Measurements from ENCODE around the gene ZNF670. TPM values are rescaled to one million over a fixed set of nuclear protein-coding genes. Genes with fewer than 3 reads are reported as not detected.
"Not testable (repeated sequence)": the region's sequence is repeated elsewhere in the genome, so short reads cannot be mapped to it uniquely, and the experiment has no call there.

Gene ZNF670
- total RNA-seq: 1 to 10 TPM; 1.9 to 3.4 (median 2.3) TPM
- long read RNA-seq, donor 1, transcript ZNF670-201 (4 exons, 1,994 nt): major isoform, 5 of 7 reads
- long read RNA-seq, donor 1, partial matches to known transcripts: 0 of 7 reads
- long read RNA-seq, donor 1, other reads (novel, unspliced or antisense): 2 of 7 reads
- long read RNA-seq, donor 2, partial matches to known transcripts: 0 of 3 reads
- long read RNA-seq, donor 2, other reads (novel, unspliced or antisense): 0 of 3 reads

GRCh38 chr1:247078258-247079140, at the start of gene ZNF670:
Gene ZNF670 (minus strand): TSS chr1:247078811. CDS start chr1:247078596, 215 bp downstream.
- intact Hi-C loops (cut with DNase I, micrococcal nuclease): no loop called here
- TF ChIP-seq CTCF (IDR thresholded peaks at IDR 0.05): no peak
- H3K4me1 ChIP-seq (ENCODE audit: low read depth): peaks cover 15% of the 10 kb centered on the region

GRCh38 chr1:247127519-247128282, 49.1 kb upstream of the ZNF670 start:
- H3K36me3 ChIP-seq (ENCODE audit: low read depth); H3K4me1 ChIP-seq (ENCODE audit: low read depth); ATAC-seq; DNase-seq; intact Hi-C loops (cut with DNase I, micrococcal nuclease); H3K4me3 ChIP-seq: not testable (repeated sequence)
- peaks cover 28% of the 10 kb centered on the region for H3K9me3 ChIP-seq

More at GRCh38 chr1:247078258-247079140, at the start of gene ZNF670:
- Histone ChIP-seq H3K36me3 (ENCODE audit: low read depth) (no peaks in the 10 kb centered on the region), H3K9me3 (no peaks in the 10 kb centered on the region), H3K4me3 (peak within 1 kb of the TSS; percentile 54)
- ATAC-seq (peak; percentile 100), DNase-seq (peak; percentile 96 to 98 (median 97))

GRCh38 chr1:247126601-247127000, 48.0 kb upstream of the ZNF670 start:
- H3K4me1 ChIP-seq (ENCODE audit: low read depth); H3K4me3 ChIP-seq; H3K36me3 ChIP-seq (ENCODE audit: low read depth); intact Hi-C loops (cut with DNase I, micrococcal nuclease); DNase-seq: not testable (repeated sequence)
- H3K9me3 ChIP-seq: peaks cover 17% of the 10 kb centered on the region
- ATAC-seq: peak; percentile 86

GRCh38 chr1:247126166-247126565, 47.6 kb upstream of the ZNF670 start:
- intact Hi-C loops (cut with DNase I, micrococcal nuclease): not testable (repeated sequence)
- H3K9me3 ChIP-seq: peaks cover 13% of the 10 kb centered on the region

GRCh38 chr1:247121382-247121781, 42.8 kb upstream of the ZNF670 start:
- no peak for DNase-seq
- intact Hi-C loops (cut with DNase I, micrococcal nuclease): no loop called here

More at GRCh38 chr1:247126166-247126565, 47.6 kb upstream of the ZNF670 start:
- ATAC-seq: peak; percentile 99
- not testable (repeated sequence) for DNase-seq; H3K36me3 ChIP-seq (ENCODE audit: low read depth); H3K4me1 ChIP-seq (ENCODE audit: low read depth); H3K4me3 ChIP-seq

GRCh38 chr1:247120408-247120668, 41.7 kb upstream of the ZNF670 start:
- ATAC-seq; H3K4me1 ChIP-seq (ENCODE audit: low read depth); intact Hi-C loops (cut with DNase I, micrococcal nuclease); DNase-seq; H3K4me3 ChIP-seq; H3K36me3 ChIP-seq (ENCODE audit: low read depth); H3K9me3 ChIP-seq: not testable (repeated sequence)

More at GRCh38 chr1:247121382-247121781, 42.8 kb upstream of the ZNF670 start:
- Histone ChIP-seq H3K9me3 (no peaks in the 10 kb centered on the region), H3K36me3 (ENCODE audit: low read depth) (no peaks in the 10 kb centered on the region), H3K4me1 (ENCODE audit: low read depth) (no peaks in the 10 kb centered on the region), H3K4me3 (no peak overlapping the region)
- ATAC-seq: no peak
- no peak for TF ChIP-seq CTCF (IDR thresholded peaks at IDR 0.05)

- Histone ChIP-seq H3K4me3 (no peak overlapping the region), H3K9me3 (no peaks in the 10 kb centered on the region), H3K4me1 (ENCODE audit: low read depth) (no peaks in the 10 kb centered on the region), H3K36me3 (ENCODE audit: low read depth) (no peaks in the 10 kb centered on the region)
- intact Hi-C loops (cut with DNase I, micrococcal nuclease): no loop called here
- DNase-seq (no peak), ATAC-seq (peak; percentile 22)
- no peak for TF ChIP-seq CTCF (IDR thresholded peaks at IDR 0.05)
These were observed 41.2 kb upstream of the ZNF670 start for GRCh38 chr1:247119600-247120407.
